ENCODE measurements around the gene KIF3B.

GRCh38 chr20:32294071-32294470 lies 16.6 kb downstream of the KIF3B start:
- TF ChIP-seq CTCF (IDR thresholded peaks at IDR 0.05; ENCODE audit: low read length) = no peak
- no peak for TF ChIP-seq EZH2 (optimal IDR thresholded peaks at IDR 0.05; ENCODE audit: low read depth, low read length)
- TF ChIP-seq EZH2phosphoT487 (IDR thresholded peaks at IDR 0.05; ENCODE audit: low read length) = no peak
